ENCODE results near the gene NUBP1.

Gene NUBP1

GRCh38 chr16:10754941-10755340, 11.3 kb downstream of the NUBP1 start:
- Histone ChIP-seq H3K79me2 (ENCODE audit: control insufficient read depth, low read length) (no peaks in the 10 kb centered on the region), H3K27ac (ENCODE audit: low read depth, low read length) (no peak overlapping the region), H3K9me2 (replicated peaks; ENCODE audit: control insufficient read depth, low read length) (no peaks in the 10 kb centered on the region), H3K4me1 (ENCODE audit: control insufficient read depth, low read length) (peaks cover 17% of the 10 kb centered on the region), H3K27me3 (ENCODE audit: control insufficient read depth, low read length) (no peaks in the 10 kb centered on the region), H3K4me3 (ENCODE audit: low read length) (no peak overlapping the region), H3K36me3 (ENCODE audit: control insufficient read depth, low read length) (peaks cover 49% of the 10 kb centered on the region), H3K4me2 (ENCODE audit: low read length) (no peak overlapping the region), H4K20me1 (ENCODE audit: control insufficient read depth, insufficient read depth, low read depth, low read length) (no peaks in the 10 kb centered on the region), H3F3A (ENCODE audit: control insufficient read depth, insufficient read depth) (peaks cover 2% of the 10 kb centered on the region; the same call in 1 of the 2 replicates), H3K9me3 (ENCODE audit: control insufficient read depth, insufficient read depth, low read length) (no peaks in the 10 kb centered on the region)
- TF ChIP-seq EZH2phosphoT487 (IDR thresholded peaks at IDR 0.05; ENCODE audit: borderline replicate concordance, low read length) (no peak), CTCF (IDR thresholded peaks at IDR 0.05; ENCODE audit: low read depth, low read length, poor library complexity, severe bottlenecking) (no peak)

GRCh38 chr16:10756574-10756973, 12.9 kb downstream of the NUBP1 start:
- no peak overlapping the region for H3K4me2 ChIP-seq (ENCODE audit: low read length)
- H3F3A ChIP-seq (ENCODE audit: control insufficient read depth, insufficient read depth) = peaks cover 2% of the 10 kb centered on the region; the same call in 1 of the 2 replicates
- no peaks in the 10 kb centered on the region for H3K9me2 ChIP-seq (replicated peaks; ENCODE audit: control insufficient read depth, low read length)
- peaks cover 17% of the 10 kb centered on the region for H3K4me1 ChIP-seq (ENCODE audit: control insufficient read depth, low read length)
- no peaks in the 10 kb centered on the region for H3K27me3 ChIP-seq (ENCODE audit: control insufficient read depth, low read length)
- H3K9me3 ChIP-seq (ENCODE audit: control insufficient read depth, insufficient read depth, low read length) = no peaks in the 10 kb centered on the region
- H3K79me2 ChIP-seq (ENCODE audit: control insufficient read depth, low read length) = no peaks in the 10 kb centered on the region
- no peak overlapping the region for H3K27ac ChIP-seq (ENCODE audit: low read depth, low read length)
- no peak overlapping the region for H3K4me3 ChIP-seq (ENCODE audit: low read length)
- H3K36me3 ChIP-seq (ENCODE audit: control insufficient read depth, low read length) = peaks cover 62% of the 10 kb centered on the region
- H4K20me1 ChIP-seq (ENCODE audit: control insufficient read depth, insufficient read depth, low read depth, low read length) = no peaks in the 10 kb centered on the region
- TF ChIP-seq CTCF (IDR thresholded peaks at IDR 0.05; ENCODE audit: low read depth, low read length, poor library complexity, severe bottlenecking) (no peak), EZH2phosphoT487 (IDR thresholded peaks at IDR 0.05; ENCODE audit: borderline replicate concordance, low read length) (no peak)

GRCh38 chr16:10760858-10761257, 17.2 kb downstream of the NUBP1 start:
- peaks cover 77% of the 10 kb centered on the region for H3K36me3 ChIP-seq (ENCODE audit: control insufficient read depth, low read length)
- no peaks in the 10 kb centered on the region for H3K4me1 ChIP-seq (ENCODE audit: control insufficient read depth, low read length)
- no peaks in the 10 kb centered on the region for H3F3A ChIP-seq (ENCODE audit: control insufficient read depth, insufficient read depth)
- no peak overlapping the region for H3K4me3 ChIP-seq (ENCODE audit: low read length)
- TF ChIP-seq EZH2phosphoT487 (IDR thresholded peaks at IDR 0.05; ENCODE audit: borderline replicate concordance, low read length) = no peak
- H4K20me1 ChIP-seq (ENCODE audit: control insufficient read depth, insufficient read depth, low read depth, low read length) = no peaks in the 10 kb centered on the region
- H3K79me2 ChIP-seq (ENCODE audit: control insufficient read depth, low read length) = no peaks in the 10 kb centered on the region
- no peaks in the 10 kb centered on the region for H3K27me3 ChIP-seq (ENCODE audit: control insufficient read depth, low read length)
- no peaks in the 10 kb centered on the region for H3K9me3 ChIP-seq (ENCODE audit: control insufficient read depth, insufficient read depth, low read length)
- no peak overlapping the region for H3K27ac ChIP-seq (ENCODE audit: low read depth, low read length)
- no peaks in the 10 kb centered on the region for H3K9me2 ChIP-seq (replicated peaks; ENCODE audit: control insufficient read depth, low read length)
- H3K4me2 ChIP-seq (ENCODE audit: low read length) = no peak overlapping the region

GRCh38 chr16:10761373-10761772, 17.7 kb downstream of the NUBP1 start:
- no peaks in the 10 kb centered on the region for H3K4me1 ChIP-seq (ENCODE audit: control insufficient read depth, low read length)
- no peak for TF ChIP-seq CTCF (IDR thresholded peaks at IDR 0.05; ENCODE audit: low read depth, low read length, poor library complexity, severe bottlenecking)
- no peak for TF ChIP-seq EZH2phosphoT487 (IDR thresholded peaks at IDR 0.05; ENCODE audit: borderline replicate concordance, low read length)
- H4K20me1 ChIP-seq (ENCODE audit: control insufficient read depth, insufficient read depth, low read depth, low read length) = no peaks in the 10 kb centered on the region
- H3K9me2 ChIP-seq (replicated peaks; ENCODE audit: control insufficient read depth, low read length) = no peaks in the 10 kb centered on the region
- H3K4me3 ChIP-seq (ENCODE audit: low read length) = no peak overlapping the region
- H3K4me2 ChIP-seq (ENCODE audit: low read length) = no peak overlapping the region
- H3F3A ChIP-seq (ENCODE audit: control insufficient read depth, insufficient read depth) = no peaks in the 10 kb centered on the region
- no peaks in the 10 kb centered on the region for H3K27me3 ChIP-seq (ENCODE audit: control insufficient read depth, low read length)
- peaks cover 76% of the 10 kb centered on the region for H3K36me3 ChIP-seq (ENCODE audit: control insufficient read depth, low read length)
- no peaks in the 10 kb centered on the region for H3K9me3 ChIP-seq (ENCODE audit: control insufficient read depth, insufficient read depth, low read length)
- H3K27ac ChIP-seq (ENCODE audit: low read depth, low read length) = no peak overlapping the region
- H3K79me2 ChIP-seq (ENCODE audit: control insufficient read depth, low read length) = no peaks in the 10 kb centered on the region
